Colonic mucosa (tissue), 4 donors: ENCODE data around the gene NTRK2. TPM values are rescaled to one million over a fixed set of nuclear protein-coding genes. Genes with fewer than 3 reads are reported as not detected.

Experiments used
- DNase-seq: peaks from one replicate; pipeline ENCODE4 v3.0.0-alpha.2; 2020
- H3K27ac ChIP-seq: fragments of 200-600 bp; one replicate; pipeline ENCODE4 v1.8.0; 2021
- H3K27me3 ChIP-seq: fragments of 200-600 bp; one replicate; pipeline ENCODE4 v1.8.0; 2021
- H3K36me3 ChIP-seq: fragments of 200-600 bp; one replicate; pipeline ENCODE4 v1.8.0; 2021
- H3K4me1 ChIP-seq: fragments of 200-600 bp; one replicate; pipeline ENCODE4 v1.8.0; 2021; ENCODE audit warnings: mild to moderate bottlenecking
- H3K4me3 ChIP-seq: fragments of 200-600 bp; one replicate; pipeline ENCODE4 v1.8.0; 2021
- H3K9ac ChIP-seq, 2 donors: one replicate each; pipeline ENCODE4 v1.7.0; 2013; ENCODE audit warnings: control low read depth in 2 of 2, low read depth in 2 of 2, low read length in 2 of 2
- H3K9me3 ChIP-seq: fragments of 200-600 bp; one replicate; pipeline ENCODE4 v1.8.0; 2021
- CTCF ChIP-seq: fragments of 200-600 bp; IDR thresholded peaks from one replicate; pipeline ENCODE4 v1.8.0; 2022; ENCODE audit warnings: antibody characterized with exemption, mild to moderate bottlenecking
- intact Hi-C: fragments of 100-400 bp; cut with DNase I; formaldehyde crosslinking; loops from one replicate; pipeline ENCODE4 v1.14.1; 2022
- total RNA-seq, 2 donors: library from RNA; stranded (reverse); fragmentation: NEBNext Ultra II Directional in 1 of 2; extraction: Animal tissue kit (Norgen Biotek cat#: 25700) in 1 of 2; gene quantifications; one replicate each; pipeline ENCODE4 v1.2.1, GENCODE V29; 2021
- donor health status: healthy.
- donor health status: DM: no; HTN: no; CAD: no.
- donor health status: DM: no; HTN: no; CAD: no.

NTRK2 gene
- total RNA-seq, 2 donors from 2014 or later = 0.52 to 2.3 TPM

DNA sequence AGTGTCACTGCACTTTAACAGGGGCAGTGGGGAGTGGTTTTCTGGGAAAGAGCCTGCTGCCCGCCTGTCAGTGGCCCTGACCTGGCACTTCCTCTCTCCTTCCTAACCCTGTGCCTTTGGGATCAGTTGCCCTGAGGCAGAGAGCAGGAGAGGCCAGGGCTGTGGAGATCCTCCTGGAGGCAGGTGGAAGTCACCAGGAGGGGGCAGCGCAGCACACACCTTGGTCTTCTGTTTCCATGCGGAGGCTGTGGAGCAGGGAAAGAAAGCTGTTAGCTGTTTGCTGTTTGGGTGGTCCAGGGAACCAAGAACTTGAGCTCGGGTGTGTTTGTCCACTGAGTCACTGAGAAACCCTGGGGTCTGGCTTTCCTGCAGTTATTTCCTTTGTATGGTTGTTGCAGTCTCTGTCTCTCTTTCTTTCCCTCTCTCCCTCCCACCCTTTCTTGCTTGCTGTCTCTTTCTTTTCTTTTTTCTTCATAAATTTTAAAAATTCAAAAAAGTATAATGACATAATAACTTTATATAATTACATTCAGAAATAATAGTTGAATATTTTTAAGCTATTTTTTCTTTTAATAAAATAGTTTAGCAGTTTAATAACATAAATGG lies 28.1 kb downstream of the NTRK2 start:
- intact Hi-C loops = loop anchor here (2.0 to 10.0 kb wide), 2 partner anchors 259 to 447 kb away; no protein-coding TSS in a partner anchor
- Histone ChIP-seq H3K9ac (no peak overlapping the region), H3K9me3 (no peaks in the 10 kb centered on the region)

GRCh38 chr9:84698323-84698722 lies 28.8 kb downstream of the NTRK2 start:
- intact Hi-C loops = loop anchor here (10.0 kb wide), 1 partner anchor 446 kb away; no protein-coding TSS in a partner anchor
- H3K36me3 ChIP-seq = no peaks in the 10 kb centered on the region
- no peak overlapping the region for H3K4me3 ChIP-seq
- H3K9me3 ChIP-seq = no peaks in the 10 kb centered on the region
- no peaks in the 10 kb centered on the region for H3K27me3 ChIP-seq
- no peak for DNase-seq
- no peak overlapping the region for H3K9ac ChIP-seq
- TF ChIP-seq CTCF = no peak
- no peaks in the 10 kb centered on the region for H3K4me1 ChIP-seq
- no peak overlapping the region for H3K27ac ChIP-seq

More for the DNA sequence above, 28.1 kb downstream of the NTRK2 start:
- H3K27ac ChIP-seq = no peak overlapping the region
- H3K4me1 ChIP-seq = no peaks in the 10 kb centered on the region
- DNase-seq = peak; percentile 83
- H3K4me3 ChIP-seq = no peak overlapping the region
- H3K36me3 ChIP-seq = no peaks in the 10 kb centered on the region
- no peaks in the 10 kb centered on the region for H3K27me3 ChIP-seq
- peak; percentile 64 for TF ChIP-seq CTCF

GRCh38 chr9:84699984-84700383 lies 30.5 kb downstream of the NTRK2 start:
- H3K27ac ChIP-seq = no peak overlapping the region
- no peak for TF ChIP-seq CTCF
- DNase-seq = no peak
- H3K9me3 ChIP-seq = no peaks in the 10 kb centered on the region
- H3K9ac ChIP-seq = no peak overlapping the region
- no peak overlapping the region for H3K4me3 ChIP-seq
- H3K36me3 ChIP-seq = no peaks in the 10 kb centered on the region
- H3K4me1 ChIP-seq = no peaks in the 10 kb centered on the region
- H3K27me3 ChIP-seq = no peaks in the 10 kb centered on the region
- intact Hi-C loops = loop anchor here (10.0 kb wide), 1 partner anchor 445 kb away; no protein-coding TSS in a partner anchor

GRCh38 chr9:84701801-84702200 lies 32.3 kb downstream of the NTRK2 start:
- intact Hi-C loops = no loop called here
- TF ChIP-seq CTCF = no peak
- H3K36me3 ChIP-seq = no peaks in the 10 kb centered on the region
- H3K4me1 ChIP-seq = no peaks in the 10 kb centered on the region
- no peak overlapping the region for H3K4me3 ChIP-seq
- H3K9me3 ChIP-seq = no peaks in the 10 kb centered on the region
- no peak for DNase-seq
- H3K27ac ChIP-seq = no peak overlapping the region
- H3K9ac ChIP-seq = no peak overlapping the region
- no peaks in the 10 kb centered on the region for H3K27me3 ChIP-seq

DNA sequence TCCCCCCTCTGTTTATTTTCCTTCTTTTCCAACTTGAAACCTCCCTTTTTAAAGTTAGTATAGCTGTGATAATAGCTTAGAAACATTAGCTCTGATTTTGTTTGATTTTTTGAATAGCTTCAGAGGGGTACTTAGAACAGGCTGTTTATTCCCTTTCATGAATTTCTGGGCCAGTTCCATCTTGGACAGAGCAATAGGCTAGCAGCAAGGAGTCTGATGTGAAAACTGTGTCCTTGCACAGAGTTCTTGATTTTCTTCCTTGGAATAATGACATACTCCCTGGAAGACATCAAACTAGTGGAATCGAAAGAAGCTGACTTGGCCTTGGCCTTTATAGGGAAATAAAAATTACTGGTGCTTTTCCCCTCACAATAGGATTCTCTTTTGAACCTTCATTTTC lies 32.9 kb downstream of the NTRK2 start:
- Histone ChIP-seq H3K4me3 (no peak overlapping the region), H3K36me3 (no peaks in the 10 kb centered on the region), H3K27me3 (no peaks in the 10 kb centered on the region), H3K9ac (no peak overlapping the region), H3K9me3 (no peaks in the 10 kb centered on the region), H3K27ac (no peak overlapping the region), H3K4me1 (no peaks in the 10 kb centered on the region)
- TF ChIP-seq CTCF = no peak
- intact Hi-C loops = no loop called here
- DNase-seq = no peak
